Uterine smooth muscle cell (primary cell): ENCODE results near the gene WFDC9. TPM values are rescaled to one million over a fixed set of nuclear protein-coding genes. Genes with fewer than 3 reads are reported as not detected.

Experiments used
- total RNA-seq: library from RNA; depleted of rRNA; stranded (reverse); fragments of >200 nt; gene quantifications from 2 replicates; pipeline ENCODE4 v1.2.3, GENCODE V29; 2014

Gene WFDC9
- not detected in 2 replicates for total RNA-seq

GRCh38 chr20:45631184-45631583, at the start of gene WFDC9:
TSS of gene WFDC9 (minus strand) at chr20:45631284. CDS start at chr20:45610181, 21,103 bp downstream.

GRCh38 chr20:45670139-45670538, 39.1 kb upstream of the WFDC9 start, which contains the start of gene WFDC11:
TSS of gene WFDC11 (minus strand) at chr20:45670239. CDS start at chr20:45650600, 19,639 bp downstream.

GRCh38 chr20:45629496-45630100, 1.5 kb downstream of the WFDC9 start, which contains the start of gene WFDC10A:
TSS of gene WFDC10A (plus strand) at chr20:45629739. CDS start at chr20:45629814, 75 bp downstream.

GRCh38 chr20:45579184-45579583, 51.9 kb downstream of the WFDC9 start, which contains the start of gene WFDC8:
TSS of gene WFDC8 (minus strand) at chr20:45579284. CDS start at chr20:45579247, 37 bp downstream.

Other genes starting within 250 kb of the WFDC9 start
- gene DBNDD2, start 223.0 kb downstream of the WFDC9 start, total RNA-seq: 3.4 and 9.6 TPM in 2 replicates
- 16.7 and 21.1 TPM in 2 replicates for gene PIGT, start 215.1 kb downstream of the WFDC9 start, total RNA-seq
- not detected in 2 replicates for gene WFDC2, start 161.5 kb downstream of the WFDC9 start, total RNA-seq
- gene SPINT3, start 115.7 kb downstream of the WFDC9 start, total RNA-seq: not detected in 2 replicates
- not detected in 2 replicates for gene WFDC6, start 91.8 kb downstream of the WFDC9 start, total RNA-seq
- not detected in 2 replicates for gene EPPIN, start 83.9 kb downstream of the WFDC9 start, total RNA-seq
- gene WFDC8, start 52.0 kb downstream of the WFDC9 start, total RNA-seq: not detected in 2 replicates
- not detected in 2 replicates for gene WFDC10A, start 1.5 kb downstream of the WFDC9 start, total RNA-seq
- gene WFDC11, start 39.0 kb upstream of the WFDC9 start, total RNA-seq: not detected in 2 replicates
- not detected in 2 replicates for gene WFDC13, start 70.8 kb upstream of the WFDC9 start, total RNA-seq
- gene WFDC10B, start 73.7 kb upstream of the WFDC9 start, total RNA-seq: not detected in 2 replicates
- not detected in 2 replicates for gene SPINT4, start 91.1 kb upstream of the WFDC9 start, total RNA-seq
- 0.44 and 0.50 TPM in 2 replicates for gene WFDC3, start 160.6 kb upstream of the WFDC9 start, total RNA-seq
- gene DNTTIP1, start 160.7 kb upstream of the WFDC9 start, total RNA-seq: 18.5 and 27.4 TPM in 2 replicates
- 17.6 and 46.8 TPM in 2 replicates for gene UBE2C, start 181.4 kb upstream of the WFDC9 start, total RNA-seq
- gene TNNC2, start 196.0 kb upstream of the WFDC9 start, total RNA-seq: 0.12 and 0.44 TPM in 2 replicates
- gene SNX21, start 202.5 kb upstream of the WFDC9 start, total RNA-seq: 58.0 and 65.3 TPM in 2 replicates
- gene ACOT8, start 226.1 kb upstream of the WFDC9 start, total RNA-seq: 33.4 and 41.5 TPM in 2 replicates
- gene ZSWIM3, start 226.3 kb upstream of the WFDC9 start, total RNA-seq: 4.9 and 5.4 TPM in 2 replicates
- 3.3 and 4.0 TPM in 2 replicates for gene ZSWIM1, start 249.9 kb upstream of the WFDC9 start, total RNA-seq